HG03521 (cell line): ENCODE data around the gene ANO2.
"Not testable (repeated sequence)": the region's sequence is repeated elsewhere in the genome, so short reads cannot be mapped to it uniquely, and the experiment has no call there.

Experiments
- ATAC-seq: cut with Tn5 transposase; IDR thresholded peaks from one replicate; pipeline ENCODE4 v1.9.1; 2021; ENCODE audit warnings: mild to moderate bottlenecking, moderate library complexity; ENCODE audit not compliant: unreplicated experiment

The ANO2 gene

GRCh38 chr12:5889381-5890047, 55.5 kb downstream of the ANO2 start:
- ATAC-seq: no peak

- ATAC-seq: no peak
Measured at GRCh38 chr12:5888816-5889315, 56.2 kb downstream of the ANO2 start.

GRCh38 chr12:5887819-5888218, 57.2 kb downstream of the ANO2 start:
- not testable (repeated sequence) for ATAC-seq

- ATAC-seq: no peak
Measured at GRCh38 chr12:5884866-5885265, 60.2 kb downstream of the ANO2 start.

- ATAC-seq: no peak
Measured at GRCh38 chr12:5884285-5884684, 60.8 kb downstream of the ANO2 start.

- no peak for ATAC-seq
Measured at GRCh38 chr12:5882511-5883190, 62.4 kb downstream of the ANO2 start.

- no peak for ATAC-seq
Measured at GRCh38 chr12:5881666-5882065, 63.4 kb downstream of the ANO2 start.

GRCh38 chr12:5881101-5881606, 63.9 kb downstream of the ANO2 start:
- ATAC-seq: no peak

GRCh38 chr12:5875851-5876250, 69.2 kb downstream of the ANO2 start:
- ATAC-seq: no peak

GRCh38 chr12:5874514-5874913, 70.5 kb downstream of the ANO2 start:
- ATAC-seq: no peak

GRCh38 chr12:5873281-5873919, 71.7 kb downstream of the ANO2 start:
- ATAC-seq: no peak

- ATAC-seq: no peak
Measured at GRCh38 chr12:5872745-5873144, 72.3 kb downstream of the ANO2 start.

GRCh38 chr12:5871741-5872140, 73.3 kb downstream of the ANO2 start:
- ATAC-seq: no peak

- ATAC-seq: no peak
Measured at GRCh38 chr12:5870183-5870582, 74.9 kb downstream of the ANO2 start.

- ATAC-seq: no peak
Measured at GRCh38 chr12:5868625-5869295, 76.3 kb downstream of the ANO2 start.

- ATAC-seq: no peak
Measured at GRCh38 chr12:5865397-5865796, 79.7 kb downstream of the ANO2 start.

- no peak for ATAC-seq
Measured at GRCh38 chr12:5864972-5865371, 80.1 kb downstream of the ANO2 start.

GRCh38 chr12:5864301-5864700, 80.8 kb downstream of the ANO2 start:
- ATAC-seq: no peak

GRCh38 chr12:5861416-5861815, 83.6 kb downstream of the ANO2 start:
- no peak for ATAC-seq

- ATAC-seq: no peak
Measured at GRCh38 chr12:5856692-5857091, 88.4 kb downstream of the ANO2 start.

- ATAC-seq: no peak
Measured at GRCh38 chr12:5846950-5847349, 98.1 kb downstream of the ANO2 start.
